ENCODE data around the gene CYB561D1.

DNA sequence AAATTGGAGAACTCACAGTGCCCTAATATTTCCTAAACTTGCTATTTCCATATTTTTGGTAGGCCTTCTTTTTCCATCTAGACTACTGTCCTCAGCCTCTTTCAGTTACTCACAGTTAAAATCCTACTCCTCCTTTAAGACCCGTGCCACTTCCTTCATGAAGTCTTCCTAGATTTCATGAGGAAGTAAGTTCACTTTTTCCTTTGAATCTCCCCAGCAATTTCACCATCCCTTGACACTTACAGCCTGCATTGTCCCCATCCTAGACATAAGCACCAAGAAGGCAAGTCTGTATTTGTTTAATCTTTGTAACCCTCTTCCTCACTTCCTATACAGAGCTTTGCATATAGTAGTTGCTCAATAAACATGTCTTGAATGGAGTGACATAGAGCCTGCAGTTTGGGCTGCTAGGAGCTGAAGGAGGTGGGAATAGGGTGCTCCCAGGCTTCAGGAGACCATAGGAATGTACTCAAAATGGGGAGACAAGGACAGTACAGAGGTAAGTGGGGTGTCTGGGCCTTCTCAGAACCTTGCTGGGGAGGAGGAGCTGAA is 40.5 kb downstream of the CYB561D1 start:
- TF ChIP-seq EZH2 (IDR thresholded peaks at IDR 0.05; ENCODE audit: insufficient read depth, poor library complexity, severe bottlenecking): no peak
- no peak for TF ChIP-seq EZH2phosphoT487 (IDR thresholded peaks at IDR 0.05; ENCODE audit: insufficient read depth, low read depth)

Measured in GM23248 (cell line).